Measurements from ENCODE around the gene DLGAP4. TPM values are rescaled to one million over a fixed set of nuclear protein-coding genes. Genes with fewer than 3 reads are reported as not detected.

DLGAP4 gene
- polyA plus RNA-seq, 4 donors: 24.3 to 37.9 (median 28.3) TPM

- Histone ChIP-seq H3K36me3 (ENCODE audit: control insufficient read depth in 3 of 3, insufficient read depth in 2 of 3, low read depth in 1 of 3, low read length in 3 of 3) (no peaks in the 10 kb centered on the region), H3K27ac (ENCODE audit: low read depth in 1 of 3, low read length in 2 of 3) (no peak overlapping the region), H3K4me3 (ENCODE audit: low read depth in 1 of 3, low read length in 3 of 3) (no peak overlapping the region), H3K27me3 (ENCODE audit: control insufficient read depth in 3 of 3, insufficient read depth in 3 of 3, low read length in 3 of 3) (peaks cover 8 to 63% (median 40%) of the 10 kb centered on the region in 3 donors), H3K4me1 (ENCODE audit: control insufficient read depth in 3 of 3, insufficient read depth in 2 of 3, low read depth in 1 of 3, low read length in 2 of 3) (peaks cover 0 to 4% (median 0%) of the 10 kb centered on the region in 3 donors), H3K9me3 (ENCODE audit: control insufficient read depth in 2 of 2, insufficient read depth in 1 of 2, low read depth in 1 of 2, low read length in 1 of 2) (no peaks in the 10 kb centered on the region)
- no peak for FAIRE-seq
- 60 to 70% (median 67%) methylated on average over 8 of the region's 8 CpGs for WGBS, 3 donors
- DNase-seq: no peak
Observed at GRCh38 chr20:36310215-36310981, 4.3 kb downstream of the DLGAP4 start.

GRCh38 chr20:36311141-36311853 lies 5.2 kb downstream of the DLGAP4 start:
- 63 to 72% (median 68%) methylated on average over 17 of the region's 17 CpGs for WGBS, 3 donors
- Histone ChIP-seq H3K4me3 (ENCODE audit: low read depth in 1 of 3, low read length in 3 of 3) (no peak overlapping the region), H3K9me3 (ENCODE audit: control insufficient read depth in 2 of 2, insufficient read depth in 1 of 2, low read depth in 1 of 2, low read length in 1 of 2) (no peaks in the 10 kb centered on the region), H3K4me1 (ENCODE audit: control insufficient read depth in 3 of 3, insufficient read depth in 2 of 3, low read depth in 1 of 3, low read length in 2 of 3) (peaks cover 0 to 4% (median 0%) of the 10 kb centered on the region in 3 donors), H3K27me3 (ENCODE audit: control insufficient read depth in 3 of 3, insufficient read depth in 3 of 3, low read length in 3 of 3) (peaks cover under 1 to 58% (median 36%) of the 10 kb centered on the region in 3 donors), H3K27ac (ENCODE audit: low read depth in 1 of 3, low read length in 2 of 3) (no peak overlapping the region), H3K36me3 (ENCODE audit: control insufficient read depth in 3 of 3, insufficient read depth in 2 of 3, low read depth in 1 of 3, low read length in 3 of 3) (no peaks in the 10 kb centered on the region)
- FAIRE-seq (no peak), DNase-seq (no peak)

- no peak overlapping the region for H3K27ac ChIP-seq (ENCODE audit: low read depth in 1 of 3, low read length in 2 of 3)
- peaks cover 0 to 50% (median 30%) of the 10 kb centered on the region in 3 donors for H3K27me3 ChIP-seq (ENCODE audit: control insufficient read depth in 3 of 3, insufficient read depth in 3 of 3, low read length in 3 of 3)
- no peak overlapping the region for H3K4me3 ChIP-seq (ENCODE audit: low read depth in 1 of 3, low read length in 3 of 3)
- no peaks in the 10 kb centered on the region for H3K36me3 ChIP-seq (ENCODE audit: control insufficient read depth in 3 of 3, insufficient read depth in 2 of 3, low read depth in 1 of 3, low read length in 3 of 3)
- DNase-seq (no peak), FAIRE-seq (no peak)
- H3K9me3 ChIP-seq (ENCODE audit: control insufficient read depth in 2 of 2, insufficient read depth in 1 of 2, low read depth in 1 of 2, low read length in 1 of 2): no peaks in the 10 kb centered on the region
- WGBS, 3 donors: 67 to 73% (median 67%) methylated on average over 22 of the region's 22 CpGs
- no peaks in the 10 kb centered on the region for H3K4me1 ChIP-seq (ENCODE audit: control insufficient read depth in 3 of 3, insufficient read depth in 2 of 3, low read depth in 1 of 3, low read length in 2 of 3)
Observed at GRCh38 chr20:36311854-36312723, 6.0 kb downstream of the DLGAP4 start.

- FAIRE-seq (no peak), DNase-seq (no peak)
- H3K36me3 ChIP-seq (ENCODE audit: control insufficient read depth in 3 of 3, insufficient read depth in 2 of 3, low read depth in 1 of 3, low read length in 3 of 3): no peaks in the 10 kb centered on the region
- H3K27ac ChIP-seq (ENCODE audit: low read depth in 1 of 3, low read length in 2 of 3): no peak overlapping the region
- no peaks in the 10 kb centered on the region for H3K4me1 ChIP-seq (ENCODE audit: control insufficient read depth in 3 of 3, insufficient read depth in 2 of 3, low read depth in 1 of 3, low read length in 2 of 3)
- 19 to 36% (median 36%) methylated on average over 14 of the region's 14 CpGs for WGBS, 3 donors
- H3K27me3 ChIP-seq (ENCODE audit: control insufficient read depth in 3 of 3, insufficient read depth in 3 of 3, low read length in 3 of 3): peaks cover 0 to 42% (median 22%) of the 10 kb centered on the region in 3 donors
- H3K9me3 ChIP-seq (ENCODE audit: control insufficient read depth in 2 of 2, insufficient read depth in 1 of 2, low read depth in 1 of 2, low read length in 1 of 2): no peaks in the 10 kb centered on the region
- no peak overlapping the region for H3K4me3 ChIP-seq (ENCODE audit: low read depth in 1 of 3, low read length in 3 of 3)
Observed at GRCh38 chr20:36312724-36313441, 6.7 kb downstream of the DLGAP4 start.

GRCh38 chr20:36313476-36313875 lies 7.3 kb downstream of the DLGAP4 start:
- H3K27me3 ChIP-seq (ENCODE audit: control insufficient read depth in 3 of 3, insufficient read depth in 3 of 3, low read length in 3 of 3): peaks cover 0 to 36% (median 19%) of the 10 kb centered on the region in 3 donors

GRCh38 chr20:36313926-36314325 lies 7.8 kb downstream of the DLGAP4 start:
- Histone ChIP-seq H3K9me3 (ENCODE audit: control insufficient read depth in 2 of 2, insufficient read depth in 1 of 2, low read depth in 1 of 2, low read length in 1 of 2) (no peaks in the 10 kb centered on the region), H3K36me3 (ENCODE audit: control insufficient read depth in 3 of 3, insufficient read depth in 2 of 3, low read depth in 1 of 3, low read length in 3 of 3) (no peaks in the 10 kb centered on the region), H3K4me1 (ENCODE audit: control insufficient read depth in 3 of 3, insufficient read depth in 2 of 3, low read depth in 1 of 3, low read length in 2 of 3) (no peaks in the 10 kb centered on the region), H3K27me3 (ENCODE audit: control insufficient read depth in 3 of 3, insufficient read depth in 3 of 3, low read length in 3 of 3) (peaks cover 0 to 31% (median 19%) of the 10 kb centered on the region in 3 donors), H3K4me3 (ENCODE audit: low read depth in 1 of 3, low read length in 3 of 3) (no peak overlapping the region), H3K27ac (ENCODE audit: low read depth in 1 of 3, low read length in 2 of 3) (no peak overlapping the region)
- 63 to 78% (median 70%) methylated on average over 11 of the region's 11 CpGs for WGBS, 3 donors
- no peak for FAIRE-seq
- no peak for DNase-seq

More at GRCh38 chr20:36313476-36313875, 7.3 kb downstream of the DLGAP4 start:
- H3K9me3 ChIP-seq (ENCODE audit: control insufficient read depth in 2 of 2, insufficient read depth in 1 of 2, low read depth in 1 of 2, low read length in 1 of 2): no peaks in the 10 kb centered on the region
- H3K27ac ChIP-seq (ENCODE audit: low read depth in 1 of 3, low read length in 2 of 3): no peak overlapping the region
- no peak for FAIRE-seq
- DNase-seq: no peak
- H3K4me1 ChIP-seq (ENCODE audit: control insufficient read depth in 3 of 3, insufficient read depth in 2 of 3, low read depth in 1 of 3, low read length in 2 of 3): no peaks in the 10 kb centered on the region
- no peak overlapping the region for H3K4me3 ChIP-seq (ENCODE audit: low read depth in 1 of 3, low read length in 3 of 3)
- H3K36me3 ChIP-seq (ENCODE audit: control insufficient read depth in 3 of 3, insufficient read depth in 2 of 3, low read depth in 1 of 3, low read length in 3 of 3): no peaks in the 10 kb centered on the region
- WGBS, 3 donors: 56 to 63% (median 58%) methylated on average over 3 of the region's 3 CpGs

GRCh38 chr20:36314734-36315544 lies 8.8 kb downstream of the DLGAP4 start:
- WGBS, 3 donors: 44 to 49% (median 44%) methylated on average over 11 of the region's 12 CpGs
- Histone ChIP-seq H3K27ac (ENCODE audit: low read depth in 1 of 3, low read length in 2 of 3) (no peak overlapping the region), H3K4me3 (ENCODE audit: low read depth in 1 of 3, low read length in 3 of 3) (no peak overlapping the region), H3K27me3 (ENCODE audit: control insufficient read depth in 3 of 3, insufficient read depth in 3 of 3, low read length in 3 of 3) (peaks cover 0 to 25% (median 9%) of the 10 kb centered on the region in 3 donors), H3K36me3 (ENCODE audit: control insufficient read depth in 3 of 3, insufficient read depth in 2 of 3, low read depth in 1 of 3, low read length in 3 of 3) (no peaks in the 10 kb centered on the region), H3K9me3 (ENCODE audit: control insufficient read depth in 2 of 2, insufficient read depth in 1 of 2, low read depth in 1 of 2, low read length in 1 of 2) (no peaks in the 10 kb centered on the region), H3K4me1 (ENCODE audit: control insufficient read depth in 3 of 3, insufficient read depth in 2 of 3, low read depth in 1 of 3, low read length in 2 of 3) (no peaks in the 10 kb centered on the region)
- peak in 1 of 2 donors; percentile 2 for DNase-seq
- no peak for FAIRE-seq
